ENCODE data around the gene UBTF.

The UBTF gene

GRCh38 chr17:44214230-44214494 is 5.3 kb downstream of the UBTF start:
- TF ChIP-seq CTCF (IDR thresholded peaks at IDR 0.05; ENCODE audit: low read depth, low read length, missing control alignments): no peak
- H3K4me3 ChIP-seq (replicated peaks; ENCODE audit: low read depth, low read length): no peak overlapping the region
- no peak for DNase-seq (ENCODE audit: extremely low read depth, low read depth)

GRCh38 chr17:44213403-44214229 is 5.9 kb downstream of the UBTF start:
- no peak for TF ChIP-seq CTCF (IDR thresholded peaks at IDR 0.05; ENCODE audit: low read depth, low read length, missing control alignments)
- H3K4me3 ChIP-seq (replicated peaks; ENCODE audit: low read depth, low read length): no peak overlapping the region
- no peak for DNase-seq (ENCODE audit: extremely low read depth, low read depth)

- TF ChIP-seq CTCF (IDR thresholded peaks at IDR 0.05; ENCODE audit: low read depth, low read length, missing control alignments): no peak
- DNase-seq (ENCODE audit: extremely low read depth, low read depth): no peak
Observed at GRCh38 chr17:44212507-44213402, 6.7 kb downstream of the UBTF start.

GRCh38 chr17:44211281-44212265 is 7.9 kb downstream of the UBTF start:
- DNase-seq (ENCODE audit: extremely low read depth, low read depth): no peak
- no peak for TF ChIP-seq CTCF (IDR thresholded peaks at IDR 0.05; ENCODE audit: low read depth, low read length, missing control alignments)
- H3K4me3 ChIP-seq (replicated peaks; ENCODE audit: low read depth, low read length): no peak overlapping the region

More at GRCh38 chr17:44212507-44213402, 6.7 kb downstream of the UBTF start:
- H3K4me3 ChIP-seq (replicated peaks; ENCODE audit: low read depth, low read length): no peak overlapping the region

GRCh38 chr17:44210342-44211192 is 8.9 kb downstream of the UBTF start:
- peak; percentile 95 for TF ChIP-seq CTCF (IDR thresholded peaks at IDR 0.05; ENCODE audit: low read depth, low read length, missing control alignments)
- no peak for DNase-seq (ENCODE audit: extremely low read depth, low read depth)
- no peak overlapping the region for H3K4me3 ChIP-seq (replicated peaks; ENCODE audit: low read depth, low read length)
